NCI-H2029 (cell line): Measurements from ENCODE around the gene SIX2.

Source experiments
- DNase-seq: peaks from one replicate; lab custom pipeline; 2025; lab: John Stamatoyannopoulos, UW

Gene SIX2

DNA sequence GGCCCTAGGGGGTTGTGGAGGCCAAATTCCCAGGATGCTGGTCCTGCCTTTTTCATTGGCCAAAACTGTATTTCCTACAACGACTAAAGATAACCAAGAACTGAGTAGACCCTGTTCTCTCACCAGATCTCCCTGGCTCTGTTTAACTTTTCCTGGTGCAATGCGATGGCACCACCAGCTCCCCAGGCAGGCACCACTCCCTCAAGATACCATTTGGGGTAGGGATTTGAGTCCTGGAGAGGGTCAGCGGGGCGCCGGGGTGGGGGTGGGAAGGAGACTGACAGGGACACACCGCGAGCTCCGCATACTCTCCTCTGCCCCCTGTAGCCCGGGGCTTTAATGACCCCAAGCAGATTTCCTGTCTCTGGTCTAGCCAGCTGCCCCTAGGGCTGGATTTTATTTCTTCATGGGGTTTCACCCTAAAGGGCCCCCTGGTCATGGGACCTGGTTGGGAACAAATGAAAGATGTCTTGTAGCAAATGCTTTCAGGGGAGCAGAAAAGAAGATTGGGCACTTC is 7.3 kb downstream of the SIX2 start:
- no peak for DNase-seq

DNA sequence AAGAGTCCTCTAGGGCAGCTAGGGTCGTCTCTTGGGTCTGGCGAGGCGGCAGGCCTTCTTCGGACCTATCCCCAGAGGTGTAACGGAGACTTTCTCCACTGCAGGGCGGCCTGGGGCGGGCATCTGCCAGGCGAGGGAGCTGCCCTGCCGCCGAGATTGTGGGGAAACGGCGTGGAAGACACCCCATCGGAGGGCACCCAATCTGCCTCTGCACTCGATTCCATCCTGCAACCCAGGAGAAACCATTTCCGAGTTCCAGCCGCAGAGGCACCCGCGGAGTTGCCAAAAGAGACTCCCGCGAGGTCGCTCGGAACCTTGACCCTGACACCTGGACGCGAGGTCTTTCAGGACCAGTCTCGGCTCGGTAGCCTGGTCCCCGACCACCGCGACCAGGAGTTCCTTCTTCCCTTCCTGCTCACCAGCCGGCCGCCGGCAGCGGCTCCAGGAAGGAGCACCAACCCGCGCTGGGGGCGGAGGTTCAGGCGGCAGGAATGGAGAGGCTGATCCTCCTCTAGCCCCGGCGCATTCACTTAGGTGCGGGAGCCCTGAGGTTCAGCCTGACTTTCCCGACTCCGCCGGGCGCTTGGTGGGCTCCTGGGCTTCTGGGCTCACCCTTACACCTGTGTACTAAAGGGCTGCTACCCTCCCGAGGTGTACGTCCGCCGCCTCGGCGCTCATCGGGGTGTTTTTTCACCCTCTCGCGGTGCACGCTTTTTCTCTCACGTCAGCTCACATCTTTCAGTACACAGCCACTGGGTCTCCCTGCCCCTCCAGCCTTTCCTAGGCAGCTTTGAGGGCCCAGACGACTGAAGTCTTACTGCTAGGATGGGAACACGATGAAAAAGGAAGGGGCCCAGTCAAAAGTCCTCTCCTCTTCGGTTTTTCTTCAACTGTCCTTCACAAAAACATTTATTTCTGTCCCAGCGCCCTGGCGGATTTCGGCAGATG is 8.1 kb downstream of the SIX2 start:
- DNase-seq, result no peak

DNA sequence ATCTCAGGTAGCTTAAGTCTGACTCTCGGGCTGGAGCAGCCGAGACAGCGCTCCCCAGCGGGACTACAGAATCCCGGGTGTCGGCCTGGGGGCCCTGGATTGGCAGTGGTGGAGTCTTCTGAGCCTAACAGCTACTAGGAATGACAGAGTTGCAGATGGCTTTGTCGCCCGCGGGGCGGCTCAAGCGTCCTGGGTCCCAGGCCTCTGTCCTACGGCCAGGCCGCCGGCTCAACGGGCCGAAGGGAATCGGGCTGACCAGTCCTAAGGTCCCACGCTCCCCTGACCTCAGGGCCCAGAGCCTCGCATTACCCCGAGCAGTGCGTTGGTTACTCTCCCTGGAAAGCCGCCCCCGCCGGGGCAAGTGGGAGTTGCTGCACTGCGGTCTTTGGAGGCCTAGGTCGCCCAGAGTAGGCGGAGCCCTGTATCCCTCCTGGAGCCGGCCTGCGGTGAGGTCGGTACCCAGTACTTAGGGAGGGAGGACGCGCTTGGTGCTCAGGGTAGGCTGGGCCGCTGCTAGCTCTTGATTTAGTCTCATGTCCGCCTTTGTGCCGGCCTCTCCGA is 8.8 kb downstream of the SIX2 start:
- DNase-seq, result no peak

GRCh38 chr2:44999540-44999939 is 9.7 kb downstream of the SIX2 start:
- DNase-seq, result no peak

- no peak for DNase-seq
These were observed 11.3 kb downstream of the SIX2 start for GRCh38 chr2:44997963-44998362.

DNA sequence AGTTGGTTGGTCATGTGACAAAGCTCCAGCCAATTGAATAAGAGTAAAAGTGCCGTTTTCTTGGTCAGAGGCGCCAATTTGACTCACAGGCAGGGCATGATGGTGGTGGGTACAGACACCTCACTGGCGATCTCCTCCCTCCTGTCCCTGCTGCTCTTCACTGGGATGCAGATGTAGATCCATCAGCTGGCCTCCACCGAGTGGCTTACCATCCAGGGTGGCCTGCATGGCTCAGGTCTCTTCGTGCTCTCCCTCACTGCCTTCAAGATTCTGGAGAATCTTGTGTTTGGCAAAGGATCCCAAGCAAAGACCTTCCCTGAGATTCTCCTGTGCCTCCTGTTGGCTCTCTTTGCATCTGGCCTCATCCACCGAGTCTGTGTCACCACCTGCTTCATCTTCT is 12.9 kb downstream of the SIX2 start:
- DNase-seq, result no peak

DNA sequence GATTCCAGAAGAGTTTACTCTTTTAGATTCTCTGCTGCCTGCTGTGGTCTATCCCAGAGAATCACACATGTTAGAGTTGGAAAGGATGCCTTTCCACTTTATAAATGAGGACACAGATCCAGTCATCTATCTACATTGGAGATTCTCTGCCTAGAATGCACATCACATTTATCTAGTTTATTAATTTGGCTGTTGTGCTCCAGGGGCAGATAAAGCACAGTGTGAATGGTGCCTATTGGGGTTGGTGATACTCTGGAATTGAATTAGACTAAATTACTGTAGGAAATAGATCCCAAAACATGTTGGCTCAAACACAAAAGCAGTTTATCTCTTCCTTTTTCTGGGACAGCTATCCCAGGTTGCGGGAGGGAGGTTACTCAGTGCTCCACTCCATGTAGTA is 14.9 kb downstream of the SIX2 start:
- no peak for DNase-seq

DNA sequence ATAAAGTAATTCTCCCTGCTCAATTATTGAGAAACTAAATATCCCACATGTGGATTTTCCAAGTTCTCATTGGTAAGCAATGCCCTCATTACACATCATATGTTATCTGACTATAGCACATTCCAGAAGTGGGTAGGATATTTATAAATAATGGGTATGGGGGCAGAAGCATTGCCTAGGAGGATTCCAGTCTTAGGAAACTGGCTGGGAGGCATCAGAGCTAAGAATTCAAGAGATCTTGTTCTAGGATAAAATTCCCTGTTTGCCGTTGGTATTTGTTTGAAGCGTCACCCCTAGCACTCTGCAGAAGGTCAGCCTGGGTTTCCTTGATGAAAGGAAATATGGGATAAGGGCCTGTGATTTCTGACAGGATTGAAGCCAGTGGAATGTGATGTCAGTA is 20.1 kb downstream of the SIX2 start:
- no peak for DNase-seq

DNA sequence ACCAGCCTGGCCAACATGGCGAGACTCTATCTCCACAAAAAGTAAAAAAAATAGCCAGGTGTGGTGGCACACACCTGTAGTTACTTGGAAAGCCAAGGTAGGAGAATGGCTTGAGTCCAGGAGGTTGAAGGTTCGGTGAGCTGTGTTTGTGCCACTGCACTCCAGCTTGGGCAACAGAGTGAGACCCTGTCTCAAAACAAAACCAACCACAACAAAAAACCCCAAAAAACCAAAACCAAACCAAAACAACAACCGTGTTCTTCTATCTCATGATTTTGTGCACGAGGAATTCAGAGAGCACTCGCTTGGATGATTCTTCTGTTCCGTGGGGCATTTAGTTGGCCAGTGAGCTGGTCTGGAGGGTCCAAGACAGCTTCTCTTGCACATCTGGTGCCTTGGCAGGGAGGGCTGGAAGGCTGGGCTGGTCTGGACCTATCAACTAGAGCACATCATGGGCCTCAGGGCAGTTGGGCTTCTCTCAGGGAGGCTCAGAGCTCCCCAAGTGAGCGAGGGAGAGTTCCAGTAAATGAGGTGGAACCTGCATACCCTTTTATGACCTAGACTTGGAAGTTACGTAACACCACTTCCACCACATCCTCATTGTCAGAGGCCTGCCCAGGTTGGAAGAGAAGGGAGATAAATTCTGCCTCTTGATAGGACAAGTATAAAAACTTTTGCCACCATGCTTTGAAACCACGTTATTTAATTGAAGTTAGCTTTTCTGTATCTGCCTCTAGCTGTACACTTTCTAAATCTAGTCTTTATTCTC is 25.2 kb downstream of the SIX2 start:
- no peak for DNase-seq

DNA sequence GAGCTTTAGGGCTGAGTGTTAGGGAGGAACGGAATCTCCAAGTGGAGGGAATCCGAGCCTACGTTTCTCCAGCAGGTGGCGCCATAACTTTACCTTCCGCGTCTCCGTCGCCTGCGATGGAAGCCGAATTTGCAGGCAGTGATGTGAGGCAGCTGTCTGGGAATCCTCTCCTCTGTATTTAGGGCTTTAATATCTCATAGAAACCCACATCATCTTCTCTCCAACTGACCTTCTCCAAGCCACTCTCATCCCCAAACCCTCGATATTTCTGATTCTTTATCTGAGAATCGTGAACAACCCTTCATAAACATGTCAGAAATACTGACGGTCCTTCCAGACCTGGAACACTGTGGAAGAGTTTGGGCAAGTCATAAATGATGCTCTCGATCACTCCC is 27.5 kb downstream of the SIX2 start:
- peak; percentile 25 for DNase-seq

GRCh38 chr2:44980751-44981713 is 28.2 kb downstream of the SIX2 start:
- DNase-seq, result no peak

- DNase-seq, result no peak
These were observed 29.7 kb downstream of the SIX2 start for GRCh38 chr2:44979581-44979980.

DNA sequence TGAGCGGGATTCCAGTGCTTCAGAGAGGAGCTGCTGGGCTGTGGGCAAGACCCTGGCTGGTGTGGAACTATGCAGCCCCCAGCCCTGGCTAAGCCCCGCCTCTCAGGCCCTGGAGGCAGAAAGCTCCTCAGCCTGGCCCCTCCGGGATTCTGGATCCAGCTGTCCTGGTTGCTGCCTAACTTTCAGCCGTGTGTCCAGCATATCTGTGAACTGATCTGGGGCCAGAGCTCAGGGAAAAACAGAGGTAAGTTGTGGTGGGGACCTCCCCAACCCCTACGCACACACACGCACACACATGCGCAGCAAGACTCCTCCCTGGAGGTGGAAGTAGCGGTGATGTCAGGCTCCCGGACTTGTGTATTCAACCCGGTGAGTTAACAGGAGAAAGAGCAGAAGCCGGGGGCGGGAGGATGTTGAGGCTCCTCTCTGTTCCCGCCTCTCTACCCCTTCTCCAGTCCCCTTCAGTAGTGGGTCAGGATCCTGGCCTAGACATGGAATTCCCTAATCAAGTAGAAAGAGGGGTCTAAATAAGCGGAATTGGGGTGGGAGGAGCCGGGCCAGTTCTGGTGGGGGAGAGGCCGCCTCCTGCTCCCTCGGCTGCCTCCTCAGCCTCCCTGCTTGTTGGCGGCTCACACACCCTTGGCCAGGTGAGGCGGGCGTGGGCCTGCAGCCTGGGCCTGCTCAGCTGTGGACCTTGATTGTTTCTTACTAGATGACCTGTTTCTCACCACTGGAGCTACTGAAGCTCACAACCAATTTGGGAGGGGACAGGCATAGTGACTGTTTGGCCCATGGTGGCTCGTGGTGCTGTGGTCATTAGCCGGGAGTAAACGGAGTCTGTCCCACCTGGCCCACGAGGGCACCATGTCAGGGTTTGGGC is 33.4 kb downstream of the SIX2 start:
- DNase-seq, result no peak

- peak; percentile 68 for DNase-seq
These were observed 35.1 kb downstream of the SIX2 start for GRCh38 chr2:44974064-44974715.

GRCh38 chr2:44972771-44973535 is 36.3 kb downstream of the SIX2 start:
- no peak for DNase-seq

GRCh38 chr2:44970846-44971450 is 38.3 kb downstream of the SIX2 start:
- DNase-seq, result no peak

GRCh38 chr2:44969936-44970335 is 39.3 kb downstream of the SIX2 start:
- no peak for DNase-seq

GRCh38 chr2:44967727-44968432 is 41.4 kb downstream of the SIX2 start:
- DNase-seq, result no peak
